NCI-H1048 (cell line): ENCODE results near the gene MED8.
A peak's percentile ranks its signal among the peaks of the same experiment; 100 is the strongest.

Experiments used
- DNase-seq: peaks from one replicate; lab custom pipeline; 2025; lab: John Stamatoyannopoulos, UW

MED8 gene

GRCh38 chr1:43358746-43359693 lies 30.6 kb downstream of the MED8 start, which contains the start of gene CDC20:
Gene CDC20, plus strand, starts transcription at chr1:43358981. Its CDS starts 235 bp downstream, at chr1:43359216.
- peak; percentile 96 for DNase-seq

- no peak for DNase-seq
Observed at GRCh38 chr1:43358121-43358745, 31.4 kb downstream of the MED8 start.

GRCh38 chr1:43357251-43357650 lies 32.3 kb downstream of the MED8 start:
- DNase-seq, result no peak

GRCh38 chr1:43354936-43355335 lies 34.7 kb downstream of the MED8 start:
- no peak for DNase-seq

- no peak for DNase-seq
Observed at GRCh38 chr1:43354471-43354870, 35.1 kb downstream of the MED8 start.

GRCh38 chr1:43352881-43353280 lies 36.7 kb downstream of the MED8 start:
- DNase-seq, result no peak

- DNase-seq, result no peak
Observed at GRCh38 chr1:43352351-43352705, 37.3 kb downstream of the MED8 start.

GRCh38 chr1:43351421-43352350 lies 37.9 kb downstream of the MED8 start:
- DNase-seq, result no peak

- no peak for DNase-seq
Observed at GRCh38 chr1:43350976-43351375, 38.6 kb downstream of the MED8 start.

GRCh38 chr1:43349594-43350306 lies 39.9 kb downstream of the MED8 start:
- DNase-seq, result no peak

- DNase-seq, result peak; percentile 78
Observed at GRCh38 chr1:43348809-43349593, 40.6 kb downstream of the MED8 start.

- no peak for DNase-seq
Observed at GRCh38 chr1:43348343-43348808, 41.2 kb downstream of the MED8 start.

GRCh38 chr1:43346636-43347035 lies 43.0 kb downstream of the MED8 start:
- DNase-seq, result no peak

- no peak for DNase-seq
Observed at GRCh38 chr1:43345120-43345519, 44.5 kb downstream of the MED8 start.

- no peak for DNase-seq
Observed at GRCh38 chr1:43344267-43344850, 45.2 kb downstream of the MED8 start.

GRCh38 chr1:43340559-43340958 lies 49.0 kb downstream of the MED8 start:
- DNase-seq, result no peak

GRCh38 chr1:43339584-43340232 lies 49.9 kb downstream of the MED8 start:
- DNase-seq, result no peak

- no peak for DNase-seq
Observed at GRCh38 chr1:43338001-43338400, 51.6 kb downstream of the MED8 start.

GRCh38 chr1:43337588-43337987 lies 52.0 kb downstream of the MED8 start, which contains the start of gene MPL:
Gene MPL, plus strand, starts transcription at chr1:43337818. Its CDS starts 31 bp downstream, at chr1:43337849.
- DNase-seq, result no peak
